H9 (cell line): ENCODE data around the gene APOBEC3A. TPM values are rescaled to one million over a fixed set of nuclear protein-coding genes. Genes with fewer than 3 reads are reported as not detected.
A peak's percentile ranks its signal among the peaks of the same experiment; 100 is the strongest.
"Not testable (repeated sequence)": the region's sequence is repeated elsewhere in the genome, so short reads cannot be mapped to it uniquely, and the experiment has no call there.

Experiments
- DNase-seq: peaks from one replicate; pipeline ENCODE4 v3.0.0-alpha.2; 2017
- H2AFZ ChIP-seq: one replicate; pipeline ENCODE4 v1.6.1; 2013; ENCODE audit warnings: mild to moderate bottlenecking, low read length, control low read depth, moderate library complexity
- H2AK5ac ChIP-seq: 2 replicates; pipeline ENCODE4 v1.6.1; 2013; ENCODE audit warnings: low read length, control low read depth, mixed read lengths; ENCODE audit not compliant: insufficient read length
- H2BK120ac ChIP-seq: one replicate; pipeline ENCODE4 v1.6.1; 2013; ENCODE audit warnings: low read depth, mild to moderate bottlenecking, low read length, control low read depth, inconsistent platforms; ENCODE audit not compliant: poor library complexity, severe bottlenecking
- H2BK12ac ChIP-seq: 2 replicates; pipeline ENCODE4 v1.6.1; 2013; ENCODE audit warnings: low read length, control low read depth, mixed read lengths, low read depth; ENCODE audit not compliant: insufficient read length
- H2BK15ac ChIP-seq: 2 replicates; pipeline ENCODE4 v1.6.1; 2013; ENCODE audit warnings: low read depth, low read length, control low read depth
- H2BK20ac ChIP-seq: one replicate; pipeline ENCODE4 v1.6.1; 2013; ENCODE audit warnings: low read depth, mild to moderate bottlenecking, low read length, control low read depth, inconsistent platforms; ENCODE audit not compliant: poor library complexity, severe bottlenecking
- H2BK5ac ChIP-seq: 2 replicates; pipeline ENCODE4 v1.6.1; 2013; ENCODE audit warnings: low read length, control low read depth, mixed read lengths; ENCODE audit not compliant: insufficient read length
- H3K14ac ChIP-seq: 2 replicates; pipeline ENCODE4 v1.6.1; 2013; ENCODE audit warnings: low read length, control low read depth; ENCODE audit not compliant: insufficient read depth
- H3K18ac ChIP-seq: 2 replicates; pipeline ENCODE4 v1.6.1; 2013; ENCODE audit warnings: low read depth, mild to moderate bottlenecking, mixed read lengths, low read length, control low read depth; ENCODE audit not compliant: insufficient read length
- H3K23ac ChIP-seq: 2 replicates; pipeline ENCODE4 v1.6.1; 2013; ENCODE audit warnings: low read length, control low read depth, mixed read lengths, low read depth; ENCODE audit not compliant: insufficient read length
- H3K23me2 ChIP-seq: 2 replicates; pipeline ENCODE4 v1.6.1; 2013; ENCODE audit warnings: low read depth, mild to moderate bottlenecking, mixed read lengths, low read length, control low read depth; ENCODE audit not compliant: insufficient read length, poor library complexity, severe bottlenecking
- H3K27ac ChIP-seq: 2 replicates; pipeline ENCODE4 v1.5.1; 2013; ENCODE audit warnings: low read length, control low read depth, mixed read lengths, low read depth; ENCODE audit not compliant: insufficient read length
- H3K27me3 ChIP-seq: 2 replicates; pipeline ENCODE4 v1.6.1; 2013; ENCODE audit warnings: low read length, control low read depth, inconsistent platforms; ENCODE audit not compliant: insufficient read depth
- H3K4ac ChIP-seq: 2 replicates; pipeline ENCODE4 v1.6.1; 2013; ENCODE audit warnings: low read depth, mild to moderate bottlenecking, control low read depth, inconsistent platforms, low read length, moderate library complexity
- H3K4me1 ChIP-seq: 2 replicates; pipeline ENCODE4 v1.6.1; 2013; ENCODE audit warnings: low read length, control low read depth, inconsistent platforms; ENCODE audit not compliant: insufficient read depth
- H3K4me2 ChIP-seq: 2 replicates; pipeline ENCODE4 v1.6.1; 2013; ENCODE audit warnings: low read length, control low read depth, mixed read lengths; ENCODE audit not compliant: insufficient read length, insufficient read depth
- H3K56ac ChIP-seq: 2 replicates; pipeline ENCODE4 v1.6.1; 2013; ENCODE audit warnings: low read depth, mild to moderate bottlenecking, mixed read lengths, low read length, control low read depth; ENCODE audit not compliant: insufficient read length
- H3K79me1 ChIP-seq: 2 replicates; pipeline ENCODE4 v1.6.1; 2013; ENCODE audit warnings: low read depth, mild to moderate bottlenecking, moderate library complexity, low read length, control low read depth, inconsistent platforms; ENCODE audit not compliant: insufficient read depth, poor library complexity, severe bottlenecking
- H3K79me2 ChIP-seq: 2 replicates; pipeline ENCODE4 v1.6.1; 2013; ENCODE audit warnings: low read length, control low read depth, inconsistent platforms; ENCODE audit not compliant: insufficient read depth
- H3K9ac ChIP-seq: 2 replicates; pipeline ENCODE4 v1.6.1; 2013; ENCODE audit warnings: low read length, control low read depth, mixed read lengths; ENCODE audit not compliant: insufficient read length; ENCODE audit errors: extremely low read depth
- H3K9me3 ChIP-seq: one replicate; pipeline ENCODE4 v1.6.1; 2013; ENCODE audit warnings: low read depth, low read length, inconsistent platforms; ENCODE audit not compliant: control insufficient read depth
- H3T11ph ChIP-seq: one replicate; pipeline ENCODE4 v1.6.1; 2013; ENCODE audit warnings: mild to moderate bottlenecking, low read length, control low read depth, inconsistent platforms
- H4K20me1 ChIP-seq: one replicate; pipeline ENCODE4 v1.6.1; 2013; ENCODE audit not compliant: control insufficient read depth, insufficient read length, insufficient read depth
- H4K5ac ChIP-seq: 2 replicates; pipeline ENCODE4 v1.6.1; 2013; ENCODE audit warnings: low read depth, mild to moderate bottlenecking, mixed read lengths, low read length, control low read depth; ENCODE audit not compliant: insufficient read length
- H4K8ac ChIP-seq: replicated peaks from 2 replicates; pipeline ENCODE4 v1.6.1; 2013; ENCODE audit warnings: low read length, control low read depth, mixed read lengths, low read depth; ENCODE audit not compliant: insufficient read length
- H4K91ac ChIP-seq: 2 replicates; pipeline ENCODE4 v1.6.1; 2013; ENCODE audit warnings: low read depth, mild to moderate bottlenecking, moderate library complexity, mixed read lengths, low read length, control low read depth; ENCODE audit not compliant: insufficient read length
- H3K27ac Mint-ChIP-seq, 3 experiments: 2 replicates in 2 of 3; 3 replicates in 1 of 3; pipeline ENCODE4 v1.8.0; 2020 to 2021; ENCODE audit warnings: mixed read lengths in 3 of 3, mild to moderate bottlenecking in 1 of 3, moderate library complexity in 1 of 3
- H3K27me3 Mint-ChIP-seq: 2 replicates; pipeline ENCODE4 v1.8.0; 2021; ENCODE audit warnings: low read depth, mild to moderate bottlenecking, moderate library complexity, mixed read lengths
- H3K36me3 Mint-ChIP-seq, 3 experiments: 2 replicates in 2 of 3; 3 replicates in 1 of 3; pipeline ENCODE4 v1.8.0; 2020 to 2021; ENCODE audit warnings: low read depth in 3 of 3, mixed read lengths in 3 of 3; ENCODE audit not compliant: insufficient read depth in 1 of 3
- H3K4me1 Mint-ChIP-seq, 2 experiments: 2 replicates each; pipeline ENCODE4 v1.8.0; 2020; ENCODE audit warnings: mixed read lengths in 2 of 2
- H3K4me3 Mint-ChIP-seq, 2 experiments: 2 replicates in 1 of 2; 3 replicates in 1 of 2; pipeline ENCODE4 v1.8.0; 2020 to 2021; ENCODE audit warnings: mild to moderate bottlenecking in 2 of 2, mixed read lengths in 2 of 2, moderate library complexity in 1 of 2
- H3K9me3 Mint-ChIP-seq, 2 experiments: 2 replicates in 1 of 2; 3 replicates in 1 of 2; pipeline ENCODE4 v1.8.0; 2020; ENCODE audit warnings: mild to moderate bottlenecking in 2 of 2, mixed read lengths in 2 of 2, moderate library complexity in 1 of 2
- WGBS: extraction: QIAGEN DNeasy Blood & Tissue Kit; methylation state at CpG from one replicate; pipeline ENCODE4 v1.1.7; 2013; ENCODE audit warnings: missing lambda C conversion rate, low lambda C conversion rate, mixed read lengths; ENCODE audit not compliant: insufficient read length; ENCODE audit errors: extremely low coverage; 5-methylcytosine and 5-hydroxymethylcytosine counted together
- total RNA-seq: library from RNA; stranded (reverse); gene quantifications from 2 replicates; pipeline ENCODE4 v1.2.1, GENCODE V29; 2021

The APOBEC3A gene
- total RNA-seq, 1 experiment from 2014 or later, result not detected

GRCh38 chr22:38963291-38963738 lies 5.9 kb downstream of the APOBEC3A start:
- peak; percentile 66 for DNase-seq
- H3K27ac ChIP-seq, result not testable (repeated sequence)

More at GRCh38 chr22:38963291-38963738, 5.9 kb downstream of the APOBEC3A start:
- not testable (repeated sequence) for H2AFZ ChIP-seq, H4K91ac ChIP-seq, H3K14ac ChIP-seq, H3K27me3 ChIP-seq, H3K23ac ChIP-seq, H2BK120ac ChIP-seq, H2BK20ac ChIP-seq, H3K9me3 Mint-ChIP-seq, H4K8ac ChIP-seq, H3K36me3 Mint-ChIP-seq, H3K4me2 ChIP-seq, H3K9me3 ChIP-seq, H4K5ac ChIP-seq, H2AK5ac ChIP-seq, H3K18ac ChIP-seq, H2BK12ac ChIP-seq, H3K23me2 ChIP-seq, H3K9ac ChIP-seq, H3K79me2 ChIP-seq, H4K20me1 ChIP-seq, H3K27ac Mint-ChIP-seq, H3K79me1 ChIP-seq, H3T11ph ChIP-seq, H3K4me1 ChIP-seq, H3K4ac ChIP-seq, H3K56ac ChIP-seq, H2BK5ac ChIP-seq, H2BK15ac ChIP-seq
- no CpG with 5 or more reads among the region's 11 CpGs for WGBS
- H3K27me3 Mint-ChIP-seq, result peaks cover 12% of the 10 kb centered on the region
- peak overlapping the region in 1 of 2 experiments; percentile 17; a peak in 1 of 5 replicates for H3K4me3 Mint-ChIP-seq
- peaks cover 19 to 26% of the 10 kb centered on the region in 2 experiments for H3K4me1 Mint-ChIP-seq
